Chondrocyte (in vitro differentiated cells): Measurements from ENCODE around the gene PAM16. TPM values are rescaled to one million over a fixed set of nuclear protein-coding genes. Genes with fewer than 3 reads are reported as not detected.

Experiments
- DNase-seq: peaks from one replicate; pipeline ENCODE4 v3.0.0; 2021; ENCODE audit warnings: mixed read lengths, low spot score
- H3K27ac Mint-ChIP-seq: one replicate; pipeline ENCODE4 v1.8.0; 2021; ENCODE audit warnings: mild to moderate bottlenecking, moderate library complexity, mixed read lengths; ENCODE audit not compliant: unreplicated experiment
- H3K27me3 Mint-ChIP-seq: 2 replicates; pipeline ENCODE4 v1.8.0; 2021; ENCODE audit warnings: low read depth, mixed read lengths
- H3K36me3 Mint-ChIP-seq: 2 replicates; pipeline ENCODE4 v1.8.0; 2021; ENCODE audit warnings: low read depth, mixed read lengths
- H3K4me1 Mint-ChIP-seq: 2 replicates; pipeline ENCODE4 v1.8.0; 2021; ENCODE audit warnings: low read depth, mild to moderate bottlenecking, mixed read lengths
- H3K4me3 Mint-ChIP-seq: one replicate; pipeline ENCODE4 v1.8.0; 2021; ENCODE audit warnings: mild to moderate bottlenecking, moderate library complexity, mixed read lengths; ENCODE audit not compliant: unreplicated experiment
- H3K9me3 Mint-ChIP-seq: 2 replicates; pipeline ENCODE4 v1.8.0; 2021; ENCODE audit warnings: low read depth, mixed read lengths
- CTCF ChIP-seq: fragments of 200-600 bp; sonication (generic); IDR thresholded peaks from 2 replicates; pipeline ENCODE4 v1.5.0; 2021; ENCODE audit warnings: antibody characterized with exemption, mild to moderate bottlenecking, moderate library complexity
- total RNA-seq: library from RNA; stranded (reverse); gene quantifications from 3 replicates; pipeline ENCODE4 v1.2.1, GENCODE V29; 2021

The PAM16 gene
- total RNA-seq, 1 donor from 2014 or later = 24.4 TPM

- Mint-ChIP-seq H3K36me3 (peaks cover 10% of the 10 kb centered on the region), H3K27me3 (no peaks in the 10 kb centered on the region), H3K9me3 (no peaks in the 10 kb centered on the region), H3K27ac (no peak overlapping the region), H3K4me1 (peaks cover 22% of the 10 kb centered on the region), H3K4me3 (no peak overlapping the region)
- TF ChIP-seq CTCF = no peak
- DNase-seq = no peak
Measured at GRCh38 chr16:4332623-4333307, 18.4 kb downstream of the PAM16 start.

- H3K9me3 Mint-ChIP-seq = no peaks in the 10 kb centered on the region
- no peak for DNase-seq
Measured at GRCh38 chr16:4332083-4332482, 19.0 kb downstream of the PAM16 start.

GRCh38 chr16:4330277-4330874 lies 20.7 kb downstream of the PAM16 start:
- H3K9me3 Mint-ChIP-seq = no peaks in the 10 kb centered on the region
- no peaks in the 10 kb centered on the region for H3K27me3 Mint-ChIP-seq
- peaks cover 38% of the 10 kb centered on the region for H3K4me1 Mint-ChIP-seq
- H3K4me3 Mint-ChIP-seq = no peak overlapping the region
- TF ChIP-seq CTCF = peak; percentile 96
- peaks cover 6% of the 10 kb centered on the region for H3K36me3 Mint-ChIP-seq
- no peak for DNase-seq
- no peak overlapping the region for H3K27ac Mint-ChIP-seq

More at GRCh38 chr16:4332083-4332482, 19.0 kb downstream of the PAM16 start:
- Mint-ChIP-seq H3K36me3 (peaks cover 10% of the 10 kb centered on the region), H3K4me1 (peaks cover 24% of the 10 kb centered on the region), H3K27ac (no peak overlapping the region), H3K4me3 (no peak overlapping the region), H3K27me3 (no peaks in the 10 kb centered on the region)
- TF ChIP-seq CTCF = no peak

GRCh38 chr16:4328782-4329775 lies 22.0 kb downstream of the PAM16 start:
- peaks cover 46% of the 10 kb centered on the region for H3K4me1 Mint-ChIP-seq

More at GRCh38 chr16:4328782-4329775, 22.0 kb downstream of the PAM16 start:
- Mint-ChIP-seq H3K9me3 (no peaks in the 10 kb centered on the region), H3K4me3 (peak overlapping the region; percentile 38), H3K36me3 (peaks cover 1% of the 10 kb centered on the region), H3K27me3 (no peaks in the 10 kb centered on the region), H3K27ac (peak overlapping the region; percentile 76)
- no peak for TF ChIP-seq CTCF
- no peak for DNase-seq
